GM12878 (cell line): ENCODE data around the gene LDLRAD3. TPM values are rescaled to one million over a fixed set of nuclear protein-coding genes. Genes with fewer than 3 reads are reported as not detected.

Experiments
- ATAC-seq: fragments of 200-7000 bp; cut with Tn5 transposase; 3 replicates; pipeline ENCODE4 v1.9.1; 2020; ENCODE audit warnings: mild to moderate bottlenecking, moderate library complexity
- BruUV-seq: library from RNA; stranded (reverse); fragments of 400-500 nt; replicated peaks from 2 replicates; lab custom pipeline; 2021; lab: Mats Ljungman, UMichigan
- CTCF ChIA-PET: fragments of 300-600 bp; sonication (Branson Sonifier 250); formaldehyde crosslinking; extraction: SDS; loops from one replicate; lab custom pipeline; 2021; ENCODE audit warnings: inconsistent platforms; lab: Yijun Ruan, JAX
- POLR2A ChIA-PET: fragments of 350-600 bp; formaldehyde crosslinking; extraction: SDS; loops from one replicate; lab custom pipeline; 2021; ENCODE audit warnings: inconsistent platforms; lab: Charles Lee
- RAD21 ChIA-PET: fragments of 300-600 bp; sonication (Branson Sonifier 250); formaldehyde crosslinking; loops from one replicate; lab custom pipeline; 2023; ENCODE audit warnings: antibody characterized with exemption; ENCODE audit not compliant: unreplicated experiment; lab: Charles Lee
- SMC1A ChIA-PET: fragments of 300-600 bp; sonication (Branson Sonifier 250); formaldehyde crosslinking; loops from one replicate; lab custom pipeline; 2023; ENCODE audit not compliant: unreplicated experiment, uncharacterized antibody; lab: Charles Lee
- DNase-seq: peaks from one replicate; pipeline ENCODE4 v3.0.0-alpha.2; 2011; ENCODE audit warnings: low read depth, low spot score
- FAIRE-seq: peaks from 3 replicates; lab custom pipeline; 2011; peaks lifted over from hg19 to GRCh38; lab: Jason Lieb, UNC
- H2AFZ ChIP-seq: 2 replicates; pipeline ENCODE4 v1.6.0; 2011; ENCODE audit warnings: low read depth, low read length, control low read depth; ENCODE audit not compliant: control insufficient read depth
- H3K27ac ChIP-seq: 2 replicates; pipeline ENCODE4 v1.5.1; 2011; ENCODE audit warnings: control low read depth; ENCODE audit not compliant: control insufficient read depth, insufficient read depth
- H3K27me3 ChIP-seq, 2 experiments: replicated peaks in 1 of 2; 2 replicates each; pipeline versions ENCODE4 v1.6.0 to v1.6.1; 2011; ENCODE audit warnings: low read length in 1 of 2; ENCODE audit not compliant: control insufficient read depth in 2 of 2, insufficient read depth in 2 of 2
- H3K36me3 ChIP-seq, 2 experiments: 2 replicates each; pipeline ENCODE4 v1.5.1; 2011; ENCODE audit warnings: low read length in 1 of 2; ENCODE audit not compliant: control insufficient read depth in 2 of 2, insufficient read depth in 2 of 2
- H3K4me1 ChIP-seq: 2 replicates; pipeline ENCODE4 v1.6.1; 2011; ENCODE audit warnings: mild to moderate bottlenecking, low read length, moderate library complexity, mixed read lengths; ENCODE audit not compliant: control insufficient read depth, insufficient read depth
- H3K4me2 ChIP-seq: 2 replicates; pipeline ENCODE4 v1.6.0; 2011; ENCODE audit warnings: control low read depth; ENCODE audit not compliant: control insufficient read depth, insufficient read depth
- H3K4me3 ChIP-seq: fragments of 200-600 bp; sonication (generic); 2 replicates; pipeline ENCODE4 v1.5.1; 2016
- H3K79me2 ChIP-seq: 2 replicates; pipeline ENCODE4 v1.6.0; 2011; ENCODE audit warnings: low read length; ENCODE audit not compliant: control insufficient read depth, insufficient read depth
- H3K9ac ChIP-seq: 2 replicates; pipeline ENCODE4 v1.8.0; 2011; ENCODE audit warnings: low read length, control low read depth, mixed read lengths; ENCODE audit not compliant: control insufficient read depth, insufficient read depth
- H3K9me3 ChIP-seq: replicated peaks from 3 replicates; pipeline ENCODE4 v1.5.1; 2011; ENCODE audit warnings: mild to moderate bottlenecking, low read length; ENCODE audit not compliant: control insufficient read depth, insufficient read depth
- H4K20me1 ChIP-seq: 2 replicates; pipeline ENCODE4 v1.6.0; 2011; ENCODE audit not compliant: control insufficient read depth, insufficient read depth
- CEBPB ChIP-seq, 2 experiments: fragments of 150-350 bp in 1 of 2; IDR thresholded peaks; 2 replicates each; pipeline ENCODE4 v1.6.1; 2012 to 2014; ENCODE audit warnings: low read depth in 2 of 2, low read length in 2 of 2, borderline replicate concordance in 1 of 2, inconsistent platforms in 1 of 2
- ELK1 ChIP-seq: IDR thresholded peaks from 2 replicates; pipeline ENCODE4 v1.6.1; 2012; ENCODE audit warnings: low read depth, low read length, improper control_type of control experiment
- FOXK2 ChIP-seq: fragments of 450-650 bp; IDR thresholded peaks from 2 replicates; pipeline ENCODE4 v1.6.1; 2017; ENCODE audit warnings: mild to moderate bottlenecking, moderate library complexity
- SREBF1 ChIP-seq: IDR thresholded peaks from 2 replicates; pipeline ENCODE4 v1.6.1; 2012; ENCODE audit warnings: mild to moderate bottlenecking, low read length
- SRF ChIP-seq, 2 experiments: IDR thresholded peaks; 2 replicates each; pipeline ENCODE4 v1.6.1; 2011; ENCODE audit warnings: low read depth in 2 of 2, low read length in 2 of 2, mild to moderate bottlenecking in 1 of 2, moderate library complexity in 1 of 2
- TCF7 ChIP-seq: IDR thresholded peaks from 2 replicates; pipeline ENCODE4 v1.6.1; 2014; ENCODE audit warnings: antibody characterized with exemption, borderline replicate concordance
- ZNF217 ChIP-seq: fragments of 450-650 bp; IDR thresholded peaks from 2 replicates; pipeline ENCODE4 v1.6.1; 2017; ENCODE audit warnings: antibody characterized with exemption, mild to moderate bottlenecking
- ZNF24 ChIP-seq: fragments of 450-650 bp; IDR thresholded peaks from 2 replicates; pipeline ENCODE4 v1.6.1; 2017; ENCODE audit warnings: antibody characterized with exemption, mild to moderate bottlenecking
- WGBS: methylation state at CpG from one replicate; pipeline ENCODE4 v1.1.6; 2016; ENCODE audit warnings: low lambda C conversion rate; ENCODE audit not compliant: insufficient replicate concordance, insufficient coverage; ENCODE audit errors: missing lambda C conversion rate; 5-methylcytosine and 5-hydroxymethylcytosine counted together
- in situ Hi-C: fragments of 300-500 bp; cut with MboI; formaldehyde crosslinking; loops from 9 replicates; pipeline ENCODE4 v1.14.3; 2018; ENCODE audit warnings: mixed read lengths
- intact Hi-C: fragments of 100-400 bp; cut with micrococcal nuclease; formaldehyde crosslinking; loops from one replicate; pipeline ENCODE4 v1.14.2; 2022; ENCODE audit not compliant: unreplicated experiment
- polyA plus RNA-seq, 11 experiments: library from polyadenylated mRNA; depleted of rRNA in 4 of 11; unstranded in 6 of 11; stranded (reverse) in 5 of 11; fragments of >200 nt; fragmentation: Nextera tagmentation in 4 of 11; fragmentation: Illumina TruSeq in 1 of 11; extraction: Ambion mirVana in 4 of 11; extraction: Trizol in 1 of 11; gene quantifications; 1 replicate in 1 of 11; 2 replicates in 10 of 11; pipeline versions ENCODE4 v1.2.1 to v1.2.3, GENCODE V29; 2011 to 2016; ENCODE audit warnings: inconsistent platforms in 2 of 11, missing spikeins in 2 of 11, low read depth in 1 of 11
- total RNA-seq, 4 experiments: library from RNA; depleted of rRNA in 3 of 4; stranded (reverse); fragments of >200 nt in 3 of 4; fragmentation: Illumina TruSeq in 1 of 4; extraction: Trizol in 1 of 4; gene quantifications; 2 replicates each; pipeline versions ENCODE4 v1.2.1 to v1.2.3, GENCODE V29; 2013 to 2021
- TF ChIP-seq, protein P1 (sequence below): fragments of 450-650 bp; IDR thresholded peaks from 2 replicates; pipeline ENCODE4 v1.6.1; 2017; ENCODE audit warnings: mild to moderate bottlenecking, moderate library complexity
- TF ChIP-seq, protein P2 (sequence below): IDR thresholded peaks from 2 replicates; pipeline ENCODE4 v1.6.1; 2012; ENCODE audit warnings: improper control_type of control experiment, low read depth, low read length; ENCODE audit not compliant: insufficient replicate concordance

The LDLRAD3 gene
- total and polyA plus RNA-seq, 10 of the 15 experiments (the other 5 are each of a cell fraction or from before 2014, with no cell fraction given): 2.5 to 17.2 (median 10.7) TPM

DNA sequence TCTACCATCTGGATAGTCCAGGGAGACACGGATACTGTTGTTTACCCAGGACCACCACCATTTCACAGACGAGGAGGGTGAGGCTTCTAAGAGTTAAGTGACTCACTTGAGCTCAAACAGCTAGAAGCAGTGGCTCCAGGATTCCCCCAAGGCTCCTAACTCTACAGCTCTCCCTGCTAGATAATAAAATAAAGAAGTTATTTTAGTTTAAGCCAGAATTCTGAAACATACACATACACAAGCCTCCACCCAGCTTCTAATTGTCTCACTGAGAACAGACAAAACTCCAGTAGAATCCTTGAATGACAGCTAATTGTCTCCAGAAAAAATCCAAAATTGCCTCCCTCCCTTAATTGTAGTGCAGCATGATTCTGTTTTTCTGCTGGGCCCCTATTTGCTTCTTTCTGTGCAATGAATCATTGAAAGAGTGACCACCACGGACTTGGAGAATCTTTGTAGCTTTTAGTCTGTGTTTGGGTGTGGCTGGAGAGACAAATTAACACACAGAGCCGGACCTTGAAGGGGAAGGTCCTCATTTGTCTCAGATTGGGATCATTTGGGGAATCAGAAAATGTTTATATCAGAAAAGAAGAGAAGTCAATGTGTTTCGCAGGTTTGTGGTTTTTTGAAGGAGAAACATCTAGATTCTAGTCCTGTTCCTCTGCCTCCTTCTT, 280.5 kb downstream of the LDLRAD3 start:
- no peak for TF ChIP-seq SRF (IDR thresholded peaks at IDR 0.05; ENCODE audit: low read depth in 2 of 2, low read length in 2 of 2)
- TF ChIP-seq CEBPB (IDR thresholded peaks at IDR 0.05; ENCODE audit: borderline replicate concordance in 1 of 2, low read depth in 2 of 2, low read length in 2 of 2): no peak
- no peak for TF ChIP-seq ZNF217
- no peak for TF ChIP-seq FOXK2
- TF ChIP-seq, protein P1, sequence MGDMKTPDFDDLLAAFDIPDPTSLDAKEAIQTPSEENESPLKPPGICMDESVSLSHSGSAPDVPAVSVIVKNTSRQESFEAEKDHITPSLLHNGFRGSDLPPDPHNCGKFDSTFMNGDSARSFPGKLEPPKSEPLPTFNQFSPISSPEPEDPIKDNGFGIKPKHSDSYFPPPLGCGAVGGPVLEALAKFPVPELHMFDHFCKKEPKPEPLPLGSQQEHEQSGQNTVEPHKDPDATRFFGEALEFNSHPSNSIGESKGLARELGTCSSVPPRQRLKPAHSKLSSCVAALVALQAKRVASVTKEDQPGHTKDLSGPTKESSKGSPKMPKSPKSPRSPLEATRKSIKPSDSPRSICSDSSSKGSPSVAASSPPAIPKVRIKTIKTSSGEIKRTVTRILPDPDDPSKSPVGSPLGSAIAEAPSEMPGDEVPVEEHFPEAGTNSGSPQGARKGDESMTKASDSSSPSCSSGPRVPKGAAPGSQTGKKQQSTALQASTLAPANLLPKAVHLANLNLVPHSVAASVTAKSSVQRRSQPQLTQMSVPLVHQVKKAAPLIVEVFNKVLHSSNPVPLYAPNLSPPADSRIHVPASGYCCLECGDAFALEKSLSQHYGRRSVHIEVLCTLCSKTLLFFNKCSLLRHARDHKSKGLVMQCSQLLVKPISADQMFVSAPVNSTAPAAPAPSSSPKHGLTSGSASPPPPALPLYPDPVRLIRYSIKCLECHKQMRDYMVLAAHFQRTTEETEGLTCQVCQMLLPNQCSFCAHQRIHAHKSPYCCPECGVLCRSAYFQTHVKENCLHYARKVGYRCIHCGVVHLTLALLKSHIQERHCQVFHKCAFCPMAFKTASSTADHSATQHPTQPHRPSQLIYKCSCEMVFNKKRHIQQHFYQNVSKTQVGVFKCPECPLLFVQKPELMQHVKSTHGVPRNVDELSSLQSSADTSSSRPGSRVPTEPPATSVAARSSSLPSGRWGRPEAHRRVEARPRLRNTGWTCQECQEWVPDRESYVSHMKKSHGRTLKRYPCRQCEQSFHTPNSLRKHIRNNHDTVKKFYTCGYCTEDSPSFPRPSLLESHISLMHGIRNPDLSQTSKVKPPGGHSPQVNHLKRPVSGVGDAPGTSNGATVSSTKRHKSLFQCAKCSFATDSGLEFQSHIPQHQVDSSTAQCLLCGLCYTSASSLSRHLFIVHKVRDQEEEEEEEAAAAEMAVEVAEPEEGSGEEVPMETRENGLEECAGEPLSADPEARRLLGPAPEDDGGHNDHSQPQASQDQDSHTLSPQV: no peak
- TF ChIP-seq ZNF24: no peak
- no peak for TF ChIP-seq TCF7
- TF ChIP-seq ELK1: no peak
- TF ChIP-seq, protein P2, sequence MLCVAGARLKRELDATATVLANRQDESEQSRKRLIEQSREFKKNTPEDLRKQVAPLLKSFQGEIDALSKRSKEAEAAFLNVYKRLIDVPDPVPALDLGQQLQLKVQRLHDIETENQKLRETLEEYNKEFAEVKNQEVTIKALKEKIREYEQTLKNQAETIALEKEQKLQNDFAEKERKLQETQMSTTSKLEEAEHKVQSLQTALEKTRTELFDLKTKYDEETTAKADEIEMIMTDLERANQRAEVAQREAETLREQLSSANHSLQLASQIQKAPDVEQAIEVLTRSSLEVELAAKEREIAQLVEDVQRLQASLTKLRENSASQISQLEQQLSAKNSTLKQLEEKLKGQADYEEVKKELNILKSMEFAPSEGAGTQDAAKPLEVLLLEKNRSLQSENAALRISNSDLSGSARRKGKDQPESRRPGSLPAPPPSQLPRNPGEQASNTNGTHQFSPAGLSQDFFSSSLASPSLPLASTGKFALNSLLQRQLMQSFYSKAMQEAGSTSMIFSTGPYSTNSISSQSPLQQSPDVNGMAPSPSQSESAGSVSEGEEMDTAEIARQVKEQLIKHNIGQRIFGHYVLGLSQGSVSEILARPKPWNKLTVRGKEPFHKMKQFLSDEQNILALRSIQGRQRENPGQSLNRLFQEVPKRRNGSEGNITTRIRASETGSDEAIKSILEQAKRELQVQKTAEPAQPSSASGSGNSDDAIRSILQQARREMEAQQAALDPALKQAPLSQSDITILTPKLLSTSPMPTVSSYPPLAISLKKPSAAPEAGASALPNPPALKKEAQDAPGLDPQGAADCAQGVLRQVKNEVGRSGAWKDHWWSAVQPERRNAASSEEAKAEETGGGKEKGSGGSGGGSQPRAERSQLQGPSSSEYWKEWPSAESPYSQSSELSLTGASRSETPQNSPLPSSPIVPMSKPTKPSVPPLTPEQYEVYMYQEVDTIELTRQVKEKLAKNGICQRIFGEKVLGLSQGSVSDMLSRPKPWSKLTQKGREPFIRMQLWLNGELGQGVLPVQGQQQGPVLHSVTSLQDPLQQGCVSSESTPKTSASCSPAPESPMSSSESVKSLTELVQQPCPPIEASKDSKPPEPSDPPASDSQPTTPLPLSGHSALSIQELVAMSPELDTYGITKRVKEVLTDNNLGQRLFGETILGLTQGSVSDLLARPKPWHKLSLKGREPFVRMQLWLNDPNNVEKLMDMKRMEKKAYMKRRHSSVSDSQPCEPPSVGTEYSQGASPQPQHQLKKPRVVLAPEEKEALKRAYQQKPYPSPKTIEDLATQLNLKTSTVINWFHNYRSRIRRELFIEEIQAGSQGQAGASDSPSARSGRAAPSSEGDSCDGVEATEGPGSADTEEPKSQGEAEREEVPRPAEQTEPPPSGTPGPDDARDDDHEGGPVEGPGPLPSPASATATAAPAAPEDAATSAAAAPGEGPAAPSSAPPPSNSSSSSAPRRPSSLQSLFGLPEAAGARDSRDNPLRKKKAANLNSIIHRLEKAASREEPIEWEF: no peak
- TF ChIP-seq SREBF1: no peak
- DNase-seq (no peak), ATAC-seq (no peak), FAIRE-seq (no peak)
- H4K20me1 ChIP-seq: no peaks in the 10 kb centered on the region
- no TSS peak for BruUV-seq
- H3K27ac ChIP-seq: no peak overlapping the region
- H3K9ac ChIP-seq: no peak overlapping the region
- in situ Hi-C loops: no loop called here
- intact Hi-C loops: no loop called here
- H2AFZ ChIP-seq: no peak overlapping the region
- H3K36me3 ChIP-seq: no peaks in the 10 kb centered on the region
- WGBS: 0% methylated on average over 5 of the region's 5 CpGs
- RAD21 ChIA-PET: interaction anchor here (0.6 to 0.7 kb wide), 2 partner anchors 88 to 599 kb away, joined by 3 read pairs; no protein-coding TSS in a partner anchor
- H3K79me2 ChIP-seq: no peaks in the 10 kb centered on the region
- SMC1A ChIA-PET: no interaction called here
- POLR2A ChIA-PET: interaction anchor here (0.6 kb wide), 1 partner anchor 545 kb away, joined by 4 read pairs; no protein-coding TSS in a partner anchor
- H3K4me1 ChIP-seq: no peaks in the 10 kb centered on the region
- H3K4me2 ChIP-seq: no peak overlapping the region
- H3K9me3 ChIP-seq: peaks cover 2% of the 10 kb centered on the region; the same call in 1 of the 3 replicates
- CTCF ChIA-PET: no interaction called here
- no peak overlapping the region for H3K4me3 ChIP-seq
- H3K27me3 ChIP-seq: no peaks in the 10 kb centered on the region
